HEK293 (cell line): Measurements from ENCODE around the gene LHX5.
A peak's percentile ranks its signal among the peaks of the same experiment; 100 is the strongest.

Experiments used
- CTCF ChIA-PET: fragments of 350-600 bp; formaldehyde crosslinking; extraction: SDS; loops from one replicate; lab custom pipeline; 2021; ENCODE audit warnings: antibody characterized with exemption; lab: Yijun Ruan, JAX
- POLR2A ChIA-PET: fragments of 300-600 bp; formaldehyde crosslinking; extraction: SDS; loops from one replicate; lab custom pipeline; 2020; ENCODE audit warnings: antibody characterized with exemption, inconsistent platforms; lab: Yijun Ruan, JAX
- H3K27ac ChIP-seq: fragments of 200-500 bp; sonication (Bioruptor generic); 2 replicates; pipeline ENCODE4 v1.5.1; 2014; ENCODE audit warnings: low read depth, low read length, control low read depth, inconsistent platforms; ENCODE audit errors: extremely low read depth
- H3K36me3 ChIP-seq, 2 experiments: fragments of 200-500 bp in 1 of 2; sonication (Bioruptor generic) in 1 of 2; 1 replicate in 1 of 2; 2 replicates in 1 of 2; pipeline ENCODE4 v1.5.1; 2014 to 2017; ENCODE audit warnings: inconsistent platforms in 2 of 2, low read length in 2 of 2; ENCODE audit not compliant: control insufficient read depth in 2 of 2, insufficient read depth in 1 of 2
- H3K4me1 ChIP-seq: fragments of 200-500 bp; sonication (Bioruptor generic); 2 replicates; pipeline ENCODE4 v1.5.1; 2014; ENCODE audit warnings: mild to moderate bottlenecking, low read length, inconsistent platforms; ENCODE audit not compliant: control insufficient read depth, insufficient read depth
- H3K4me3 ChIP-seq: 2 replicates; pipeline ENCODE4 v1.5.1; 2011; ENCODE audit warnings: low read depth, mild to moderate bottlenecking, control low read depth, low read length, moderate library complexity
- H3K9me3 ChIP-seq: fragments of 200-500 bp; sonication (Bioruptor generic); 2 replicates; pipeline ENCODE4 v1.5.1; 2014; ENCODE audit warnings: low read depth, low read length, inconsistent platforms; ENCODE audit not compliant: control insufficient read depth, insufficient read depth
- BCL11A ChIP-seq: fragments of 450-650 bp; formaldehyde crosslinking; IDR thresholded peaks from 2 replicates; pipeline ENCODE4 v1.5.1; 2016; ENCODE audit warnings: low read depth, missing biosample characterization, missing genetic modification characterization
- GLIS2 ChIP-seq: fragments of 450-650 bp; formaldehyde crosslinking; IDR thresholded peaks from 2 replicates; pipeline ENCODE4 v1.5.1; 2016; ENCODE audit warnings: missing biosample characterization, missing genetic modification characterization
- HOXA7 ChIP-seq: sonication (generic); formaldehyde crosslinking; IDR thresholded peaks from 2 replicates; pipeline ENCODE4 v1.8.1; 2022; ENCODE audit warnings: missing genetic modification reagents, borderline replicate concordance
- KLF8 ChIP-seq: fragments of 450-650 bp; formaldehyde crosslinking; IDR thresholded peaks from 2 replicates; pipeline ENCODE4 v1.5.1; 2016; ENCODE audit warnings: missing biosample characterization, missing genetic modification characterization
- MZF1 ChIP-seq: fragments of 450-650 bp; formaldehyde crosslinking; IDR thresholded peaks from 2 replicates; pipeline ENCODE4 v1.5.1; 2017; ENCODE audit warnings: missing biosample characterization, missing genetic modification characterization, borderline replicate concordance
- WT1 ChIP-seq: fragments of 450-650 bp; formaldehyde crosslinking; IDR thresholded peaks from 2 replicates; pipeline ENCODE4 v1.5.1; 2016; ENCODE audit warnings: missing biosample characterization, missing genetic modification characterization
- ZBTB8A ChIP-seq: fragments of 450-650 bp; formaldehyde crosslinking; IDR thresholded peaks from 2 replicates; pipeline ENCODE4 v1.5.1; 2016; ENCODE audit warnings: missing biosample characterization, missing genetic modification characterization
- ZNF138 ChIP-seq: fragments of 450-650 bp; formaldehyde crosslinking; IDR thresholded peaks from 2 replicates; pipeline ENCODE4 v1.5.1; 2016; ENCODE audit warnings: missing biosample characterization, missing genetic modification characterization, borderline replicate concordance
- ZNF175 ChIP-seq: fragments of 450-650 bp; formaldehyde crosslinking; IDR thresholded peaks from 2 replicates; pipeline ENCODE4 v1.5.1; 2016; ENCODE audit warnings: missing biosample characterization, missing genetic modification characterization
- ZNF202 ChIP-seq: fragments of 450-650 bp; formaldehyde crosslinking; IDR thresholded peaks from 2 replicates; pipeline ENCODE4 v1.5.1; 2016; ENCODE audit warnings: missing biosample characterization, missing genetic modification characterization, borderline replicate concordance
- ZNF302 ChIP-seq: fragments of 450-650 bp; formaldehyde crosslinking; IDR thresholded peaks from 2 replicates; pipeline ENCODE4 v1.5.1; 2016; ENCODE audit warnings: missing biosample characterization, missing genetic modification characterization, low read depth
- ZNF350 ChIP-seq: fragments of 450-650 bp; formaldehyde crosslinking; IDR thresholded peaks from 2 replicates; pipeline ENCODE4 v1.5.0; 2017; ENCODE audit warnings: missing biosample characterization, mild to moderate bottlenecking, missing genetic modification characterization
- ZNF37A ChIP-seq: fragments of 450-650 bp; IDR thresholded peaks from 2 replicates; pipeline ENCODE4 v1.5.1; 2018; ENCODE audit warnings: missing biosample characterization, missing genetic modification characterization
- ZNF404 ChIP-seq: fragments of 450-650 bp; formaldehyde crosslinking; IDR thresholded peaks from 2 replicates; pipeline ENCODE4 v1.5.1; 2017; ENCODE audit warnings: missing biosample characterization, missing genetic modification characterization
- ZNF473 ChIP-seq: fragments of 450-650 bp; formaldehyde crosslinking; IDR thresholded peaks from 2 replicates; pipeline ENCODE4 v1.5.1; 2017; ENCODE audit warnings: missing biosample characterization, missing genetic modification characterization
- ZNF610 ChIP-seq: fragments of 450-650 bp; formaldehyde crosslinking; IDR thresholded peaks from 2 replicates; pipeline ENCODE4 v1.5.1; 2016; ENCODE audit warnings: missing biosample characterization, missing genetic modification characterization, borderline replicate concordance
- ZNF626 ChIP-seq: fragments of 450-650 bp; sonication (Bioruptor Pico); formaldehyde crosslinking; IDR thresholded peaks from 2 replicates; pipeline ENCODE4 v1.5.1; 2018; ENCODE audit warnings: missing biosample characterization, missing genetic modification characterization, inconsistent platforms
- ZNF658 ChIP-seq: fragments of 450-650 bp; formaldehyde crosslinking; IDR thresholded peaks from 2 replicates; pipeline ENCODE4; 2016; ENCODE audit warnings: missing biosample characterization, missing genetic modification characterization
- ZNF660 ChIP-seq: fragments of 450-650 bp; IDR thresholded peaks from 2 replicates; pipeline ENCODE4 v1.5.1; 2018; ENCODE audit warnings: missing biosample characterization, mild to moderate bottlenecking, missing genetic modification characterization
- ZNF747 ChIP-seq: fragments of 450-650 bp; formaldehyde crosslinking; IDR thresholded peaks from 2 replicates; pipeline ENCODE4 v1.5.1; 2016; ENCODE audit warnings: missing biosample characterization, missing genetic modification characterization
- ZNF768 ChIP-seq: fragments of 450-650 bp; formaldehyde crosslinking; IDR thresholded peaks from 2 replicates; pipeline ENCODE4 v1.5.1; 2018; ENCODE audit warnings: missing biosample characterization, mild to moderate bottlenecking, missing genetic modification characterization
- ZNF830 ChIP-seq: fragments of 450-650 bp; IDR thresholded peaks from 2 replicates; pipeline ENCODE4 v1.5.0; 2018; ENCODE audit warnings: missing biosample characterization, missing genetic modification characterization, low read depth, mild to moderate bottlenecking, moderate library complexity
- ZSCAN16 ChIP-seq: fragments of 450-650 bp; formaldehyde crosslinking; IDR thresholded peaks from 2 replicates; pipeline ENCODE4 v1.5.1; 2016; ENCODE audit warnings: missing biosample characterization, missing genetic modification characterization
- TF ChIP-seq, protein P1 (sequence below): fragments of 450-650 bp; formaldehyde crosslinking; IDR thresholded peaks from 2 replicates; pipeline ENCODE4; 2016; ENCODE audit warnings: missing biosample characterization, missing genetic modification characterization
- TF ChIP-seq, protein P2 (sequence below): fragments of 450-650 bp; formaldehyde crosslinking; IDR thresholded peaks from 2 replicates; pipeline ENCODE4 v1.5.1; 2016; ENCODE audit warnings: missing biosample characterization, missing genetic modification characterization
- TF ChIP-seq, protein P3 (sequence below): fragments of 450-650 bp; formaldehyde crosslinking; IDR thresholded peaks from 2 replicates; pipeline ENCODE4 v1.5.1; 2016; ENCODE audit warnings: missing biosample characterization, missing genetic modification characterization

The LHX5 gene

DNA sequence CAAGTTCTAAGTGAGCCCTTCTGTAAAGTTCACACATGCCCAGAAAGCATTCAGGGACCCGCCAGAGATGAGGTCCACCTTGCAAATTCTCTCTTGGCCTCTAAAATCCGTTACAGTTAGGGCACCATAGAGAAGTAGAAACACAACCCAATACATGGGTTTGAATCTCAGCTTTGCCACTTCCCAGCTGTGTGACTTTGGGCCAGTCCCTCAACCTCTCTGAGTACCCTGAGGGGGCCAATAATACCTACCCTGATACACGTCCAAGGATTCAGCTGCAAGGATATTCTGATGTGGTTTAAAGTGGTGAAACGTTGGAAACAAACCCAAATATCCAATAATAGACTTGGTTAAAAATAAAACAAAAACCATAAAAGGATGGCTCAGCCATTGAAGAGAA lies 11.7 kb downstream of the LHX5 start:
- no peak overlapping the region for H3K4me3 ChIP-seq
- H3K4me1 ChIP-seq = no peaks in the 10 kb centered on the region
- no peaks in the 10 kb centered on the region for H3K9me3 ChIP-seq
- H3K27ac ChIP-seq = no peak overlapping the region
- ChIA-PET CTCF (interaction anchor here (0.6 to 1.2 kb wide), 5 partner anchors 19 to 452 kb away, joined by 3 read pairs; no protein-coding TSS in a partner anchor), POLR2A (no interaction called here)
- no peaks in the 10 kb centered on the region for H3K36me3 ChIP-seq
- TF ChIP-seq ZNF626 (tag by site-specific recombination) (no peak), ZNF768 (tag by site-specific recombination) (peak; percentile 63; the same call in 1 of the 2 replicates)

DNA sequence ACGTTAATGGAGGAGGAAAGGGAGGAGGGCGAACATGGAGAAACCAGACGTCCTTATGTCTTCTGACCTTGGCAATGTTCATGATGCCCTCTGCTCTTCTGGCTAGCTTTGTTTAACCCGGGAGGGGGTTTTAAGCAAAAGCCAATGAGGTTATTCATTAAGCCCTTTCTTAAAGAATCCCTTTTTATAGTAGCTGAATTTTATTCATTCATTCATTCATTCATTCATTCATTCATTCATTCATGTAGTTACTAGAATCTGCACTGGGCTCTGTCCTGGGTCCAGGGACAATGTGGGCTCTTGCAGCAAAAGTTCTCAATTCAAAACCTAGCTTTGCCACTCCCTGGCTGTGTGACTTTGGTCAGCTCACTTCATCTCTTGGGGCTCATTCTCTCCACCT lies 14.0 kb downstream of the LHX5 start:
- no peak overlapping the region for H3K4me3 ChIP-seq
- H3K9me3 ChIP-seq = no peaks in the 10 kb centered on the region
- ChIA-PET CTCF (interaction anchor here (0.6 to 0.7 kb wide), 2 partner anchors 36 to 455 kb away, joined by 3 read pairs; partner anchors contain the start of gene SDSL), POLR2A (no interaction called here)
- no peaks in the 10 kb centered on the region for H3K36me3 ChIP-seq
- TF ChIP-seq KLF8 (no peak), ZNF138 (tag by site-specific recombination) (no peak), ZSCAN16 (tag by site-specific recombination) (no peak), ZNF473 (tag by site-specific recombination) (no peak), ZNF350 (tag by site-specific recombination) (no peak), ZNF747 (no peak)
- TF ChIP-seq, protein P1, sequence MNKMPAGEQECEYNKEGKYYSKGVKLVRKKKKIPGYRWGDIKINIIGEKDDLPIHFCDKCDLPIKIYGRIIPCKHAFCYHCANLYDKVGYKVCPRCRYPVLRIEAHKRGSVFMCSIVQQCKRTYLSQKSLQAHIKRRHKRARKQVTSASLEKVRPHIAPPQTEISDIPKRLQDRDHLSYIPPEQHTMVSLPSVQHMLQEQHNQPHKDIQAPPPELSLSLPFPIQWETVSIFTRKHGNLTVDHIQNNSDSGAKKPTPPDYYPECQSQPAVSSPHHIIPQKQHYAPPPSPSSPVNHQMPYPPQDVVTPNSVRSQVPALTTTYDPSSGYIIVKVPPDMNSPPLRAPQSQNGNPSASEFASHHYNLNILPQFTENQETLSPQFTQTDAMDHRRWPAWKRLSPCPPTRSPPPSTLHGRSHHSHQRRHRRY (tag by site-specific recombination) = no peak
- H3K27ac ChIP-seq = no peak overlapping the region
- no peaks in the 10 kb centered on the region for H3K4me1 ChIP-seq

DNA sequence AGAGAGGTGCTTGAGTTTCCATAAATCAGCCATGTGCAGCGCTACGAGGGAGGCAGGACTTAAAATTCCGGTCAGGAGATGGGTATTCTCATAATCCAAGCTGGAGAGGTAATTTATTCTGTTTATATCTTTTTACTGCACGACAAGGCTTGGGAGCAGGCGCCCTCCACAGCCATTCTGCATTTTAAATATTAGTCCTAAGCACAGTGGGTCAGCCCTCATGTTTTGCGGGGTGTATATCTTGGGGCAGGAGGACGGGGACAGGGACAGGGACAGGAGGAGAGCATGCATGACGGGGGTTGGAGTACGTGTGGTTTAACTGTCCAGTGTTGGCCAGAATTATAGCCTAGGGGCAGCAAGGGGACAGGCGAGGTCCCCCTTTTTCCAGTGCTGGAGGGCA lies 14.5 kb downstream of the LHX5 start:
- no peak overlapping the region for H3K4me3 ChIP-seq
- no peaks in the 10 kb centered on the region for H3K9me3 ChIP-seq
- ChIA-PET CTCF (interaction anchor here (0.6 to 0.7 kb wide), 2 partner anchors 130 to 455 kb away, joined by 3 read pairs; no protein-coding TSS in a partner anchor), POLR2A (no interaction called here)
- H3K4me1 ChIP-seq = no peaks in the 10 kb centered on the region
- H3K36me3 ChIP-seq = no peaks in the 10 kb centered on the region
- no peak overlapping the region for H3K27ac ChIP-seq
- TF ChIP-seq ZNF610 (tag by site-specific recombination) (no peak), ZNF658 (no peak), MZF1 (tag by site-specific recombination) (no peak), ZNF830 (no peak), ZNF302 (tag by site-specific recombination) (no peak), ZNF175 (tag by site-specific recombination) (no peak), ZNF404 (tag by site-specific recombination) (no peak), ZNF660 (tag by site-specific recombination) (no peak), ZNF37A (no peak), HOXA7 (CRISPR knock-in tag) (no peak), GLIS2 (tag by site-specific recombination) (no peak), BCL11A (tag by site-specific recombination) (no peak), ZNF202 (no peak), ZBTB8A (tag by site-specific recombination) (no peak), WT1 (tag by site-specific recombination) (no peak)
- TF ChIP-seq, protein P2, sequence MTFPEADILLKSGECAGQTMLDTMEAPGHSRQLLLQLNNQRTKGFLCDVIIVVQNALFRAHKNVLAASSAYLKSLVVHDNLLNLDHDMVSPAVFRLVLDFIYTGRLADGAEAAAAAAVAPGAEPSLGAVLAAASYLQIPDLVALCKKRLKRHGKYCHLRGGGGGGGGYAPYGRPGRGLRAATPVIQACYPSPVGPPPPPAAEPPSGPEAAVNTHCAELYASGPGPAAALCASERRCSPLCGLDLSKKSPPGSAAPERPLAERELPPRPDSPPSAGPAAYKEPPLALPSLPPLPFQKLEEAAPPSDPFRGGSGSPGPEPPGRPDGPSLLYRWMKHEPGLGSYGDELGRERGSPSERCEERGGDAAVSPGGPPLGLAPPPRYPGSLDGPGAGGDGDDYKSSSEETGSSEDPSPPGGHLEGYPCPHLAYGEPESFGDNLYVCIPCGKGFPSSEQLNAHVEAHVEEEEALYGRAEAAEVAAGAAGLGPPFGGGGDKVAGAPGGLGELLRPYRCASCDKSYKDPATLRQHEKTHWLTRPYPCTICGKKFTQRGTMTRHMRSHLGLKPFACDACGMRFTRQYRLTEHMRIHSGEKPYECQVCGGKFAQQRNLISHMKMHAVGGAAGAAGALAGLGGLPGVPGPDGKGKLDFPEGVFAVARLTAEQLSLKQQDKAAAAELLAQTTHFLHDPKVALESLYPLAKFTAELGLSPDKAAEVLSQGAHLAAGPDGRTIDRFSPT (tag by site-specific recombination) = no peak
- TF ChIP-seq, protein P3, sequence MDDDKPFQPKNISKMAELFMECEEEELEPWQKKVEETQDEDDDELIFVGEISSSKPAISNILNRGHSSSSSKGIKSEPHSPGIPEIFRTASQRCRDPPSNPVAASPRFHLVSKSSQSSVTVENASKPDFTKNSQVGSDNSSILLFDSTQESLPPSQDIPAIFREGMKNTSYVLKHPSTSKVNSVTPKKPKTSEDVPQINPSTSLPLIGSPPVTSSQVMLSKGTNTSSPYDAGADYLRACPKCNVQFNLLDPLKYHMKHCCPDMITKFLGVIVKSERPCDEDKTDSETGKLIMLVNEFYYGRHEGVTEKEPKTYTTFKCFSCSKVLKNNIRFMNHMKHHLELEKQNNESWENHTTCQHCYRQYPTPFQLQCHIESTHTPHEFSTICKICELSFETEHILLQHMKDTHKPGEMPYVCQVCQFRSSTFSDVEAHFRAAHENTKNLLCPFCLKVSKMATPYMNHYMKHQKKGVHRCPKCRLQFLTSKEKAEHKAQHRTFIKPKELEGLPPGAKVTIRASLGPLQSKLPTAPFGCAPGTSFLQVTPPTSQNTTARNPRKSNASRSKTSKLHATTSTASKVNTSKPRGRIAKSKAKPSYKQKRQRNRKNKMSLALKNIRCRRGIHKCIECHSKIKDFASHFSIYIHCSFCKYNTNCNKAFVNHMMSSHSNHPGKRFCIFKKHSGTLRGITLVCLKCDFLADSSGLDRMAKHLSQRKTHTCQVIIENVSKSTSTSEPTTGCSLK (tag by site-specific recombination) = no peak
